Measurements from ENCODE around the gene BARX1. TPM values are rescaled to one million over a fixed set of nuclear protein-coding genes. Genes with fewer than 3 reads are reported as not detected.

Gene BARX1
- total RNA-seq, 1 donor from 2014 or later: not detected

- no peak for DNase-seq
- Histone ChIP-seq H3K27ac (replicated peaks) (no peak overlapping the region), H3K4me1 (no peaks in the 10 kb centered on the region), H3K27me3 (ENCODE audit: low read depth) (peaks cover 37% of the 10 kb centered on the region), H3K4me3 (no peak overlapping the region), H3K9me3 (replicated peaks) (no peaks in the 10 kb centered on the region), H3K36me3 (no peaks in the 10 kb centered on the region)
- intact Hi-C loops (cut with micrococcal nuclease): no loop called here
- no peak for TF ChIP-seq CTCF (IDR thresholded peaks at IDR 0.05; ENCODE audit: borderline replicate concordance)
Measured at GRCh38 chr9:93902051-93902779, 52.9 kb downstream of the BARX1 start.

Other genes with a start within 250 kb of the BARX1 start
- 7.9 TPM for gene PTPDC1, start 129.1 kb upstream of the BARX1 start, total RNA-seq